K562 (cell line): ENCODE measurements around the gene SIRT7. TPM values are rescaled to one million over a fixed set of nuclear protein-coding genes. Genes with fewer than 3 reads are reported as not detected.

Experiments
- ARID4B ChIP-seq: sonication (generic); formaldehyde crosslinking; IDR thresholded peaks from 2 replicates; pipeline ENCODE4 v1.8.0; 2022; ENCODE audit warnings: mild to moderate bottlenecking, missing genetic modification reagents
- BCL6 ChIP-seq: fragments of 250-450 bp; sonication (Bioruptor Pico); IDR thresholded peaks from 2 replicates; pipeline ENCODE4 v1.4.0; 2020
- CCNT2 ChIP-seq: IDR thresholded peaks from 2 replicates; pipeline ENCODE4 v1.6.1; 2011; ENCODE audit warnings: borderline replicate concordance, low read depth, mild to moderate bottlenecking, moderate library complexity, mixed read lengths, low read length; ENCODE audit not compliant: insufficient read length; ENCODE audit errors: extremely low read depth
- CHD7 ChIP-seq: fragments of 200-600 bp; sonication (generic); IDR thresholded peaks from one replicate; pipeline ENCODE4 v1.6.1; 2012; ENCODE audit warnings: mild to moderate bottlenecking, low read depth, low read length, inconsistent platforms
- ETV6 ChIP-seq, 3 experiments: fragments of 150-350 bp in 1 of 3; sonication (generic) in 1 of 3; formaldehyde crosslinking in 1 of 3; IDR thresholded peaks; 2 replicates each; pipeline versions ENCODE4 v1.6.1 to v1.8.0; 2014 to 2022; ENCODE audit warnings: borderline replicate concordance in 2 of 3, low read depth in 2 of 3, antibody characterized with exemption in 1 of 3, low read length in 1 of 3, mild to moderate bottlenecking in 1 of 3, missing genetic modification reagents in 1 of 3
- HNRNPL ChIP-seq: fragments of 200-400 bp; formaldehyde crosslinking; IDR thresholded peaks from 2 replicates; pipeline ENCODE4 v1.6.1; 2017; ENCODE audit warnings: low read depth, mild to moderate bottlenecking, low read length
- MLX ChIP-seq, 2 experiments: fragments of 450-650 bp in 1 of 2; sonication (generic) in 1 of 2; formaldehyde crosslinking; conservative IDR thresholded peaks; 2 replicates each; pipeline versions ENCODE4 v1.4.0 to v1.8.1; 2020 to 2022; ENCODE audit warnings: mild to moderate bottlenecking in 1 of 2, missing genetic modification reagents in 1 of 2
- SMARCB1 ChIP-seq: IDR thresholded peaks from 2 replicates; pipeline ENCODE4 v1.6.1; 2011; ENCODE audit warnings: improper control_type of control experiment, low read depth; ENCODE audit not compliant: insufficient read length
- ZBTB8A ChIP-seq: fragments of 450-650 bp; IDR thresholded peaks from 2 replicates; pipeline ENCODE4 v1.6.1; 2018; ENCODE audit warnings: mild to moderate bottlenecking, moderate library complexity; ENCODE audit not compliant: partially characterized antibody
- ZNF347 ChIP-seq: fragments of 450-650 bp; formaldehyde crosslinking; IDR thresholded peaks from 2 replicates; pipeline ENCODE4 v1.4.0; 2020; ENCODE audit warnings: low read depth, mild to moderate bottlenecking, moderate library complexity
- polyA plus RNA-seq, 8 experiments: library from polyadenylated mRNA; depleted of rRNA in 4 of 8; stranded (reverse) in 5 of 8; unstranded in 3 of 8; fragments of >200 nt; fragmentation: Nextera tagmentation in 2 of 8; fragmentation: Illumina TruSeq in 1 of 8; extraction: Ambion mirVana in 2 of 8; extraction: Trizol in 1 of 8; gene quantifications; 2 replicates each; pipeline versions ENCODE4 v1.2.1 to v1.2.3, GENCODE V29; 2011 to 2014; ENCODE audit warnings: inconsistent platforms in 1 of 8, missing spikeins in 1 of 8
- total RNA-seq, 7 experiments: library from RNA; depleted of rRNA in 6 of 7; stranded (reverse); fragments of >200 nt in 6 of 7; fragmentation: Illumina TruSeq in 2 of 7; extraction: Trizol in 2 of 7; gene quantifications; 2 replicates each; pipeline versions ENCODE4 v1.2.1 to v1.2.3, GENCODE V29; 2011 to 2021; ENCODE audit warnings: low replicate concordance in 1 of 7

SIRT7 gene
- total and polyA plus RNA-seq, 9 of the 15 experiments (the other 6 are each of a cell fraction or from before 2014, with no cell fraction given) = 1.6 to 54.8 (median 20.3) TPM

- no peak for TF ChIP-seq CHD7
- TF ChIP-seq ETV6 (IDR thresholded peaks at IDR 0.05; ENCODE audit: borderline replicate concordance in 1 of 2, low read depth in 2 of 2, low read length in 1 of 2) = no peak
- no peak for TF ChIP-seq ETV6 (CRISPR knock-in tag; IDR thresholded peaks at IDR 0.05; ENCODE audit: borderline replicate concordance)
- no peak for TF ChIP-seq CCNT2
- TF ChIP-seq HNRNPL = peak; percentile 66; the same call in 1 of the 2 replicates
- TF ChIP-seq ZBTB8A = no peak
- 0 out of 4 replicates have a peak, but pooled peaks of 1 of the 2 experiments have one; percentile 49 for TF ChIP-seq MLX (CRISPR knock-in tag; conservative IDR thresholded peaks at IDR 0.05)
- no peak for TF ChIP-seq BCL6
- TF ChIP-seq ARID4B (CRISPR knock-in tag) = no peak
- no peak for TF ChIP-seq ZNF347 (CRISPR knock-in tag)
- no peak for TF ChIP-seq SMARCB1
These were observed 7.1 kb downstream of the SIRT7 start (continued) for GRCh38 chr17:81910840-81911276.
